OCI-LY7 (cell line): ENCODE data around the gene MRPL34. TPM values are rescaled to one million over a fixed set of nuclear protein-coding genes. Genes with fewer than 3 reads are reported as not detected.

Experiments
- BruUV-seq: library from RNA; stranded (reverse); fragments of 400-500 nt; replicated peaks from 2 replicates; lab custom pipeline; 2021; lab: Mats Ljungman, UMichigan
- CTCF ChIA-PET: fragments of 300-600 bp; sonication (Branson Sonifier 250); formaldehyde crosslinking; loops from one replicate; lab custom pipeline; 2022; ENCODE audit warnings: antibody characterized with exemption; ENCODE audit not compliant: unreplicated experiment; lab: Charles Lee
- POLR2A ChIA-PET: fragments of 300-600 bp; sonication (Branson Sonifier 250); formaldehyde crosslinking; loops from one replicate; lab custom pipeline; 2022; ENCODE audit warnings: antibody characterized with exemption; lab: Charles Lee
- DNase-seq: peaks from one replicate; pipeline ENCODE4 v3.0.0-alpha.2; 2015; ENCODE audit warnings: low spot score
- H2AFZ ChIP-seq: fragments of 200-600 bp; sonication (generic), shearing (Covaris generic); 2 replicates; pipeline ENCODE4 v1.6.1; 2014; ENCODE audit warnings: mild to moderate bottlenecking, antibody characterized with exemption, low read length, moderate library complexity
- H3K27ac ChIP-seq: fragments of 200-600 bp; sonication (generic); 2 replicates; pipeline ENCODE4 v1.5.1; 2014; ENCODE audit warnings: mixed run types, low read depth, mild to moderate bottlenecking, moderate library complexity, low read length, inconsistent platforms; ENCODE audit not compliant: poor library complexity, severe bottlenecking
- H3K36me3 ChIP-seq: fragments of 200-600 bp; sonication (generic); 2 replicates; pipeline ENCODE4 v1.6.1; 2014; ENCODE audit warnings: mild to moderate bottlenecking, antibody characterized with exemption, low read length, moderate library complexity, mixed read lengths; ENCODE audit not compliant: insufficient read depth
- H3K4me1 ChIP-seq: fragments of 200-600 bp; sonication (generic); 2 replicates; pipeline ENCODE4 v1.5.1; 2014; ENCODE audit warnings: mild to moderate bottlenecking, low read length; ENCODE audit not compliant: insufficient read depth, poor library complexity, severe bottlenecking
- H3K4me2 ChIP-seq: fragments of 200-600 bp; sonication (generic); 2 replicates; pipeline ENCODE4 v1.6.1; 2014; ENCODE audit warnings: mild to moderate bottlenecking, low read length
- H3K4me3 ChIP-seq: fragments of 200-600 bp; sonication (generic); 2 replicates; pipeline ENCODE4 v1.5.1; 2014; ENCODE audit warnings: mild to moderate bottlenecking, low read depth, low read length; ENCODE audit not compliant: poor library complexity, severe bottlenecking
- H3K79me2 ChIP-seq: fragments of 200-600 bp; sonication (generic); 2 replicates; pipeline ENCODE4 v1.6.1; 2016; ENCODE audit warnings: low read depth, mild to moderate bottlenecking, low read length, moderate library complexity, mixed read lengths; ENCODE audit not compliant: insufficient read depth
- H3K9me2 ChIP-seq: fragments of 200-600 bp; sonication (generic); 2 replicates; pipeline ENCODE4 v1.6.1; 2016; ENCODE audit warnings: mild to moderate bottlenecking, low read length, mixed read lengths; ENCODE audit not compliant: insufficient read depth
- H3K9me3 ChIP-seq: fragments of 200-600 bp; sonication (generic); 2 replicates; pipeline ENCODE4 v1.6.1; 2014; ENCODE audit warnings: mild to moderate bottlenecking, mixed run types, low read length, mixed read lengths
- H4K20me1 ChIP-seq: fragments of 200-600 bp; sonication (generic); 2 replicates; pipeline ENCODE4 v1.6.1; 2014; ENCODE audit warnings: mild to moderate bottlenecking, antibody characterized with exemption, low read length, moderate library complexity, mixed read lengths; ENCODE audit not compliant: insufficient read depth
- CTCF ChIP-seq: fragments of 200-600 bp; sonication (generic); conservative IDR thresholded peaks from 2 replicates; pipeline ENCODE4 v1.5.1; 2014; ENCODE audit warnings: mild to moderate bottlenecking, antibody characterized with exemption, low read length, moderate library complexity, mixed read lengths
- EZH2phosphoT487 ChIP-seq: fragments of 200-600 bp; sonication (generic); IDR thresholded peaks from 2 replicates; pipeline ENCODE4 v1.6.1; 2018; ENCODE audit warnings: low read depth, borderline replicate concordance, mild to moderate bottlenecking, mixed run types, antibody characterized with exemption, low read length, moderate library complexity, mixed read lengths
- intact Hi-C: fragments of 100-400 bp; cut with micrococcal nuclease; formaldehyde crosslinking; loops from one replicate; pipeline ENCODE4 v1.10.0; 2022; ENCODE audit not compliant: unreplicated experiment
- total RNA-seq, 2 experiments: library from RNA; depleted of rRNA in 1 of 2; stranded (reverse); fragments of >200 nt in 1 of 2; shearing (Covaris generic) in 1 of 2; gene quantifications; 2 replicates each; pipeline ENCODE4 v1.2.3, GENCODE V29; 2014 to 2022

The MRPL34 gene
- total RNA-seq, 2 experiments from 2014 or later = 173 to 174 TPM

DNA sequence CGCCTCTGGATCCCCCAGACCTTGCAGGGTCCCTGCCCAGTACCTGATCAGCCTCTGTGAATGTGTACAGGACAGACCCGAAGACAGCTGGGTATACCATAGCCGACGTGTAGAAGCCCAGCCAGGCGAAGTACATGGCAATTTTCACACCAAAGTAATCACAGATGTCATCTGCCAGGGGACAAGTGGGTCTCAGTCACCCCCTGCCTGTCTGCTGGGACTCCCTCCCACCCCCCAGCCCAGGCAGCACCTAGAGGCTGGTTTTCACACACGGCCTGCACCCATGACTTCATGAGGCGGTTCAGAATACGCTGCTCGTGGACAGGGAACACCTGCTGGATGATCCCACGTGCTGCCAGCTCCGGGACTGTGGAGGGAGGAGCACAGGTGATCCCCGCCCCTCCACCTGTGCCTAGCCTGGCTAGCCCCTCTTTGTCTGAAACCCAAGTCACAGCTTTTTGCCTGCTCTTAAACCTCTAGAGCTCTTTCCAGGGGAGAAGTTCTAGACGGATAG lies 25.4 kb downstream of the MRPL34 start:
- Histone ChIP-seq H2AFZ (no peak overlapping the region), H3K9me3 (no peaks in the 10 kb centered on the region), H3K4me2 (no peak overlapping the region), H3K9me2 (no peaks in the 10 kb centered on the region), H3K27ac (no peak overlapping the region), H3K4me1 (peaks cover 31% of the 10 kb centered on the region), H3K79me2 (no peaks in the 10 kb centered on the region), H3K36me3 (no peaks in the 10 kb centered on the region), H4K20me1 (no peaks in the 10 kb centered on the region), H3K4me3 (no peak overlapping the region)
- BruUV-seq = no TSS peak
- POLR2A ChIA-PET = interaction anchor here (0.5 to 0.8 kb wide), 3 partner anchors 38 to 1526 kb away, joined by 3 to 6 read pairs (median 4); no protein-coding TSS in a partner anchor
- no peak for DNase-seq
- TF ChIP-seq EZH2phosphoT487 = no peak
- no peak for TF ChIP-seq CTCF
- CTCF ChIA-PET = no interaction called here
- intact Hi-C loops = no loop called here

- no peak for DNase-seq
- no peak overlapping the region for H3K27ac ChIP-seq
- H3K4me2 ChIP-seq = no peak overlapping the region
- H3K4me1 ChIP-seq = peaks cover 31% of the 10 kb centered on the region
- ChIA-PET POLR2A (interaction anchor here (0.9 to 2.4 kb wide), 4 partner anchors 11 to 27 kb away, joined by 3 to 15 read pairs (median 5); partner anchors contain the start of genes DDA1 and MRPL34), CTCF (interaction anchor here (0.6 to 2.0 kb wide), 6 partner anchors 8 to 109 kb away, joined by 3 to 8 read pairs (median 4); partner anchors contain the start of gene DDA1)
- intact Hi-C loops = no loop called here
- no peak for TF ChIP-seq CTCF
- no peak for TF ChIP-seq EZH2phosphoT487
- H3K4me3 ChIP-seq = no peak overlapping the region
- no peaks in the 10 kb centered on the region for H3K9me3 ChIP-seq
- H4K20me1 ChIP-seq = no peaks in the 10 kb centered on the region
- BruUV-seq = no TSS peak
- no peaks in the 10 kb centered on the region; the same call in 1 of the 2 replicates for H3K79me2 ChIP-seq
- H3K9me2 ChIP-seq = no peaks in the 10 kb centered on the region
- H3K36me3 ChIP-seq = no peaks in the 10 kb centered on the region
- no peak overlapping the region for H2AFZ ChIP-seq
Observed at GRCh38 chr19:17332360-17332676, 26.6 kb downstream of the MRPL34 start.
